Measurements from ENCODE around the gene GLS.
"Not testable (repeated sequence)": the region's sequence is repeated elsewhere in the genome, so short reads cannot be mapped to it uniquely, and the experiment has no call there.

The GLS gene

DNA sequence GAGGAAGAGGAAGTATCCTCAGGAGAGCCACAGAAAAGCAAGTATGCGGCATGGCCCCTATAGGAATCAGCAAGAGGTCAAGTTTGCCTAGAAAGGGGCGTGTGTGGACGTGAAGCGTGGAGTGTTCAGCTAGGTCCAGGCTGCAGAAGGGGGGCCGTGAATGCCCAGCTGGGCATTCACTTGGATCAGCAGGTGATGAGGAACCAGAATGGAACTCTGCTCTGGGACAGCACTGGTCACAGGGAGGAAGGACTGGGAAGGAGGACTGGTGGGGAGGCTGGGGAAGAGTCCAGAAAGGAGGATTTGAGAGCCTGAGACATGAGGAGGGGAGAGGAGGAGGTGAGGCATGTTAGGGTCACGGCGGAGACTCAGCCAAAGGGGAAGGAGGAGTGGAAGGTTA is 113.5 kb downstream of the GLS start:
- 100% methylated on average over 7 of the region's 7 CpGs for WGBS (ENCODE audit: insufficient coverage)
- Histone ChIP-seq H3K27me3 (replicated peaks in 2 of 5; ENCODE audit: control insufficient read depth in 4 of 5, insufficient read depth in 5 of 5, low read length in 4 of 5) (no peaks in the 10 kb centered on the region), H3K27ac (ENCODE audit: insufficient read depth in 1 of 2, low read depth in 1 of 2, low read length in 2 of 2, poor library complexity in 1 of 2, severe bottlenecking in 2 of 2) (no peak overlapping the region), H3K9me3 (ENCODE audit: control extremely low read depth in 1 of 5, control insufficient read depth in 4 of 5, insufficient read depth in 2 of 5, low read depth in 1 of 5, low read length in 4 of 5) (no peaks in the 10 kb centered on the region), H3K36me3 (ENCODE audit: control insufficient read depth in 4 of 4, insufficient read depth in 4 of 4, low read length in 3 of 4) (peaks cover 37 to 91% (median 73%) of the 10 kb centered on the region in 4 experiments), H3K4me1 (ENCODE audit: control extremely low read depth in 1 of 4, control insufficient read depth in 4 of 4, insufficient read depth in 4 of 4, low read length in 3 of 4) (no peaks in the 10 kb centered on the region), H3K4me3 (ENCODE audit: control insufficient read depth in 1 of 7, extremely low read depth in 1 of 7, insufficient read depth in 4 of 7, low read depth in 2 of 7, low read length in 6 of 7) (no peak overlapping the region)
- CTCF ChIA-PET = interaction anchor here (0.9 to 2.6 kb wide), 3 partner anchors 18 to 42 kb away, joined by 3 to 8 read pairs (median 5); no protein-coding TSS in a partner anchor
- DNase-seq = no peak
- POLR2A ChIA-PET = no interaction called here

DNA sequence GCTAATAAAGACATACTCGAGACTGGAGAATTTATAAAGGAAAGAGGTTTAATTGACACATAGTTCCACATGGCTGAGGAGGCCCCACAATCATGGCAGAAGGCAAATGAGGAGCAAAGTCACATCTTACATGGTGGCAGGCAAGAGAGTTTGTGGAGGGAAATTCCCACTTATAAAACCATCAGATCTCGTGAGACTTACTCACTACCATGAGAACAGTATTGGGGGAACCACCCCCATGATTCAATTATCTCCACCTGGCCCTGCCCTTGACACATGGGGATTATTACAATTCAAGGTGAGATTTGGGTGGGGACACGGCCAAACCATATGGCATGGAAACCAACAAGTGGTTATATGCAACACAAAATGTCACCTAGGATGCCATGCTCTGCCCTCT is 114.7 kb downstream of the GLS start:
- DNase-seq; H3K27ac ChIP-seq (ENCODE audit: insufficient read depth in 1 of 2, low read depth in 1 of 2, low read length in 2 of 2, poor library complexity in 1 of 2, severe bottlenecking in 2 of 2); H3K4me1 ChIP-seq (ENCODE audit: control extremely low read depth in 1 of 4, control insufficient read depth in 4 of 4, insufficient read depth in 4 of 4, low read length in 3 of 4); H3K9me3 ChIP-seq (ENCODE audit: control extremely low read depth in 1 of 5, control insufficient read depth in 4 of 5, insufficient read depth in 2 of 5, low read depth in 1 of 5, low read length in 4 of 5); H3K4me3 ChIP-seq (ENCODE audit: control insufficient read depth in 1 of 7, extremely low read depth in 1 of 7, insufficient read depth in 4 of 7, low read depth in 2 of 7, low read length in 6 of 7); H3K27me3 ChIP-seq (replicated peaks in 2 of 5; ENCODE audit: control insufficient read depth in 4 of 5, insufficient read depth in 5 of 5, low read length in 4 of 5); POLR2A ChIA-PET: not testable (repeated sequence)
- peaks cover 38 to 91% (median 74%) of the 10 kb centered on the region in 4 experiments for H3K36me3 ChIP-seq (ENCODE audit: control insufficient read depth in 4 of 4, insufficient read depth in 4 of 4, low read length in 3 of 4)
- CTCF ChIA-PET = interaction anchor here (0.6 to 2.6 kb wide), 6 partner anchors 12 to 48 kb away, joined by 3 to 8 read pairs (median 4); no protein-coding TSS in a partner anchor
- 100% methylated on average over 3 of the region's 3 CpGs for WGBS (ENCODE audit: insufficient coverage)

- CTCF ChIA-PET = interaction anchor here (0.6 to 2.4 kb wide), 11 partner anchors 9 to 49 kb away, joined by 3 to 12 read pairs (median 6); no protein-coding TSS in a partner anchor
- WGBS (ENCODE audit: insufficient coverage) = 94% methylated on average over 5 of the region's 5 CpGs
- Histone ChIP-seq H3K4me1 (ENCODE audit: control extremely low read depth in 1 of 4, control insufficient read depth in 4 of 4, insufficient read depth in 4 of 4, low read length in 3 of 4) (no peaks in the 10 kb centered on the region), H3K9me3 (ENCODE audit: control extremely low read depth in 1 of 5, control insufficient read depth in 4 of 5, insufficient read depth in 2 of 5, low read depth in 1 of 5, low read length in 4 of 5) (no peaks in the 10 kb centered on the region), H3K27me3 (replicated peaks in 2 of 5; ENCODE audit: control insufficient read depth in 4 of 5, insufficient read depth in 5 of 5, low read length in 4 of 5) (no peaks in the 10 kb centered on the region), H3K4me3 (ENCODE audit: control insufficient read depth in 1 of 7, extremely low read depth in 1 of 7, insufficient read depth in 4 of 7, low read depth in 2 of 7, low read length in 6 of 7) (no peak overlapping the region), H3K27ac (ENCODE audit: insufficient read depth in 1 of 2, low read depth in 1 of 2, low read length in 2 of 2, poor library complexity in 1 of 2, severe bottlenecking in 2 of 2) (no peak overlapping the region), H3K36me3 (ENCODE audit: control insufficient read depth in 4 of 4, insufficient read depth in 4 of 4, low read length in 3 of 4) (peaks cover 39 to 91% (median 78%) of the 10 kb centered on the region in 4 experiments)
- peak; percentile 60 to 76 (median 74) for DNase-seq
- POLR2A ChIA-PET = no interaction called here
Observed at GRCh38 chr2:190996338-190996946, 115.8 kb downstream of the GLS start.

DNA sequence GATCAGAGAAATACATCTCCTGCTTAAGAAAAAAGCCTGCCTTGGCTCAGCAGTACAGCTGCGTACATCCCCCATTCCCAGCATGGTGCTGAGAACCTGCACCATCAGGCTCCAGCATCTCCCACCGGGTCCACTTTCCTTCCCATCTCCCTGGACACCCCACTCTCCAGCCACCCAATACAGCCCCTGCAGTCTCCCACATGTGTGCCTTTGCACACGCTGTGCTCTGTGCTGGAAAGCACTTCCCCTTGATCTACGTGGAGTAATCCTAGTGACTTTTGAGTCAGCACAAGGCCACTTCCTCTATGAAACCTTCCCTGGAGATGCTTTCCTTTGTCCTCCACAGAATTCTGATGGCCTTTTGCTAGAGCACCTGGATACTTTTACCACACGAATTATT is 116.3 kb downstream of the GLS start:
- 85% methylated on average over 4 of the region's 5 CpGs for WGBS (ENCODE audit: insufficient coverage)
- ChIA-PET POLR2A (no interaction called here), CTCF (interaction anchor here (0.6 to 2.4 kb wide), 11 partner anchors 7 to 40 kb away, joined by 3 to 12 read pairs (median 6); no protein-coding TSS in a partner anchor)
- H3K36me3 ChIP-seq (ENCODE audit: control insufficient read depth in 4 of 4, insufficient read depth in 4 of 4, low read length in 3 of 4) = peaks cover 41 to 94% (median 78%) of the 10 kb centered on the region in 4 experiments
- H3K27ac ChIP-seq (ENCODE audit: insufficient read depth in 1 of 2, low read depth in 1 of 2, low read length in 2 of 2, poor library complexity in 1 of 2, severe bottlenecking in 2 of 2) = no peak overlapping the region
- H3K4me3 ChIP-seq (ENCODE audit: control insufficient read depth in 1 of 7, extremely low read depth in 1 of 7, insufficient read depth in 4 of 7, low read depth in 2 of 7, low read length in 6 of 7) = no peak overlapping the region
- H3K27me3 ChIP-seq (replicated peaks in 2 of 5; ENCODE audit: control insufficient read depth in 4 of 5, insufficient read depth in 5 of 5, low read length in 4 of 5) = no peaks in the 10 kb centered on the region
- no peaks in the 10 kb centered on the region for H3K4me1 ChIP-seq (ENCODE audit: control extremely low read depth in 1 of 4, control insufficient read depth in 4 of 4, insufficient read depth in 4 of 4, low read length in 3 of 4)
- no peak for DNase-seq
- no peaks in the 10 kb centered on the region for H3K9me3 ChIP-seq (ENCODE audit: control extremely low read depth in 1 of 5, control insufficient read depth in 4 of 5, insufficient read depth in 2 of 5, low read depth in 1 of 5, low read length in 4 of 5)

- no peaks in the 10 kb centered on the region for H3K4me1 ChIP-seq (ENCODE audit: control extremely low read depth in 1 of 4, control insufficient read depth in 4 of 4, insufficient read depth in 4 of 4, low read length in 3 of 4)
- ChIA-PET CTCF (interaction anchor here (0.8 to 2.4 kb wide), 9 partner anchors 8 to 39 kb away, joined by 3 to 12 read pairs (median 6); no protein-coding TSS in a partner anchor), POLR2A (no interaction called here)
- DNase-seq = no peak
- H3K27ac ChIP-seq (ENCODE audit: insufficient read depth in 1 of 2, low read depth in 1 of 2, low read length in 2 of 2, poor library complexity in 1 of 2, severe bottlenecking in 2 of 2) = no peak overlapping the region
- H3K9me3 ChIP-seq (ENCODE audit: control extremely low read depth in 1 of 5, control insufficient read depth in 4 of 5, insufficient read depth in 2 of 5, low read depth in 1 of 5, low read length in 4 of 5) = no peaks in the 10 kb centered on the region
- peaks cover 45 to 94% (median 82%) of the 10 kb centered on the region in 4 experiments for H3K36me3 ChIP-seq (ENCODE audit: control insufficient read depth in 4 of 4, insufficient read depth in 4 of 4, low read length in 3 of 4)
- H3K4me3 ChIP-seq (ENCODE audit: control insufficient read depth in 1 of 7, extremely low read depth in 1 of 7, insufficient read depth in 4 of 7, low read depth in 2 of 7, low read length in 6 of 7) = no peak overlapping the region
- 100% methylated on average over 4 of the region's 8 CpGs for WGBS (ENCODE audit: insufficient coverage)
- H3K27me3 ChIP-seq (replicated peaks in 2 of 5; ENCODE audit: control insufficient read depth in 4 of 5, insufficient read depth in 5 of 5, low read length in 4 of 5) = no peaks in the 10 kb centered on the region
Observed at GRCh38 chr2:190997526-190998113, 117.0 kb downstream of the GLS start.

DNA sequence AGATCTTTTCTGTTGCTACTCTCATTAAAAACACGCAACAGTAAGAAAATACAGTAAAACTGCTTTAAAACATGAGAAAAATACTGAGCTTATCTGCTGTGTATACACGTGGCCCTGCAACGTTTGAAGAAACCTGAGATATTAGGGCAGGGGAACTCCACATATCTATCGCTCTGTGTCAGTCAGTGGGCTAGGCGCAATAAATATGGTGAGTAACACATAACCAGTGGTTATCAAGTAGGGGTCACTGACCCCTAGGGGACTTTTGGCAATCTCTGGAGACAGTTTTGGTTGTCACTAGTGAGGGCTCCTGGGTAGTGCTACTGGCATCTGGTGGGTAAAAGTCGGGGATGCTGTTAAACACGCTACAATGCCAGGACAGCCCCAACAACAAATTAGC is 118.4 kb downstream of the GLS start:
- CTCF ChIA-PET = interaction anchor here (2.2 kb wide), 1 partner anchor 12 kb away, joined by 11 read pairs; no protein-coding TSS in a partner anchor
- no peaks in the 10 kb centered on the region for H3K4me1 ChIP-seq (ENCODE audit: control extremely low read depth in 1 of 4, control insufficient read depth in 4 of 4, insufficient read depth in 4 of 4, low read length in 3 of 4)
- no peak for DNase-seq

More for the DNA sequence above, 118.4 kb downstream of the GLS start:
- no peak overlapping the region for H3K27ac ChIP-seq (ENCODE audit: insufficient read depth in 1 of 2, low read depth in 1 of 2, low read length in 2 of 2, poor library complexity in 1 of 2, severe bottlenecking in 2 of 2)
- WGBS (ENCODE audit: insufficient coverage) = 98% methylated on average over 6 of the region's 7 CpGs
- H3K4me3 ChIP-seq (ENCODE audit: control insufficient read depth in 1 of 7, extremely low read depth in 1 of 7, insufficient read depth in 4 of 7, low read depth in 2 of 7, low read length in 6 of 7) = no peak overlapping the region
- peaks cover 53 to 96% (median 82%) of the 10 kb centered on the region in 4 experiments for H3K36me3 ChIP-seq (ENCODE audit: control insufficient read depth in 4 of 4, insufficient read depth in 4 of 4, low read length in 3 of 4)
- POLR2A ChIA-PET = no interaction called here
- H3K27me3 ChIP-seq (replicated peaks in 2 of 5; ENCODE audit: control insufficient read depth in 4 of 5, insufficient read depth in 5 of 5, low read length in 4 of 5) = no peaks in the 10 kb centered on the region
- H3K9me3 ChIP-seq (ENCODE audit: control extremely low read depth in 1 of 5, control insufficient read depth in 4 of 5, insufficient read depth in 2 of 5, low read depth in 1 of 5, low read length in 4 of 5) = peaks cover 0 to 8% (median 3%) of the 10 kb centered on the region in 5 experiments
